Measurements from ENCODE around the gene NRBF2. TPM values are rescaled to one million over a fixed set of nuclear protein-coding genes. Genes with fewer than 3 reads are reported as not detected.

NRBF2 gene
- total and polyA plus RNA-seq, 9 donors: 4.8 to 21.4 (median 12.9) TPM

DNA sequence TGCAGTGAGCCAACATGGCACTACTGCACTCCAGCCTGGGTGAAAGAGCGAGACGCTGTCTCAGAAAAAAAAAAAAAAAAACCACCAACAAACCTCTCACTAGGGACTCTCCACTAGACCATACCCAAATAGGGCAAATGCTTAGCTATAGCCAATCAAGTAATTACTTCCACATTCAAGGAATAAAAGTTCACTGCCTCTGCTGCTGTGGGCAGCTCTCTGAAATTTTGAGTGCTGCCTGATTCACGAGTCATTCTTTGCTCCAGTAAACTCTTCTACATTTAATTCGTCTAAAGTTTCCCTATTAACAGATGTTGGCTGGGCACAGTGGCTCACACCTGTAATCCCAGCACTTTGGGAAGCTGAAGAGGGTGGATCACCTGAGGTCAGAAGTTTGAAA, 4.7 kb upstream of the NRBF2 start:
- Histone ChIP-seq H3K4me1 (ENCODE audit: insufficient read depth) (no peaks in the 10 kb centered on the region), H3K9me3 (no peaks in the 10 kb centered on the region), H3K4me3 (no peak overlapping the region), H3K27me3 (no peaks in the 10 kb centered on the region), H3K27ac (no peak overlapping the region), H3K36me3 (no peaks in the 10 kb centered on the region)
- DNase-seq: no peak
- intact Hi-C loops (cut with DNase I): no loop called here
- WGBS, 3 donors: 70 to 72% (median 71%) methylated on average over 4 of the region's 4 CpGs
- TF ChIP-seq EP300 (IDR thresholded peaks at IDR 0.05) (no peak), POLR2A (IDR thresholded peaks at IDR 0.05) (no peak)
- TF ChIP-seq, protein P1, sequence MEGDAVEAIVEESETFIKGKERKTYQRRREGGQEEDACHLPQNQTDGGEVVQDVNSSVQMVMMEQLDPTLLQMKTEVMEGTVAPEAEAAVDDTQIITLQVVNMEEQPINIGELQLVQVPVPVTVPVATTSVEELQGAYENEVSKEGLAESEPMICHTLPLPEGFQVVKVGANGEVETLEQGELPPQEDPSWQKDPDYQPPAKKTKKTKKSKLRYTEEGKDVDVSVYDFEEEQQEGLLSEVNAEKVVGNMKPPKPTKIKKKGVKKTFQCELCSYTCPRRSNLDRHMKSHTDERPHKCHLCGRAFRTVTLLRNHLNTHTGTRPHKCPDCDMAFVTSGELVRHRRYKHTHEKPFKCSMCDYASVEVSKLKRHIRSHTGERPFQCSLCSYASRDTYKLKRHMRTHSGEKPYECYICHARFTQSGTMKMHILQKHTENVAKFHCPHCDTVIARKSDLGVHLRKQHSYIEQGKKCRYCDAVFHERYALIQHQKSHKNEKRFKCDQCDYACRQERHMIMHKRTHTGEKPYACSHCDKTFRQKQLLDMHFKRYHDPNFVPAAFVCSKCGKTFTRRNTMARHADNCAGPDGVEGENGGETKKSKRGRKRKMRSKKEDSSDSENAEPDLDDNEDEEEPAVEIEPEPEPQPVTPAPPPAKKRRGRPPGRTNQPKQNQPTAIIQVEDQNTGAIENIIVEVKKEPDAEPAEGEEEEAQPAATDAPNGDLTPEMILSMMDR (IDR thresholded peaks at IDR 0.05): no peak

GRCh38 chr10:63129888-63130287, 3.2 kb upstream of the NRBF2 start:
- peaks cover 3% of the 10 kb centered on the region for H3K4me1 ChIP-seq (ENCODE audit: insufficient read depth)
- DNase-seq: no peak
- H3K9me3 ChIP-seq: no peaks in the 10 kb centered on the region
- intact Hi-C loops (cut with DNase I): loop anchor here in 1 of 4 donors (10.0 kb wide), 1 partner anchor 315 kb away; the partner anchor contains the start of gene EGR2
- H3K27me3 ChIP-seq: no peaks in the 10 kb centered on the region
- WGBS, 3 donors: 70 to 82% (median 79%) methylated on average over 6 of the region's 6 CpGs
- H3K27ac ChIP-seq: no peak overlapping the region
- H3K4me3 ChIP-seq: no peak overlapping the region
- no peaks in the 10 kb centered on the region for H3K36me3 ChIP-seq
- TF ChIP-seq EP300 (IDR thresholded peaks at IDR 0.05): no peak
- TF ChIP-seq POLR2A (IDR thresholded peaks at IDR 0.05): no peak
- TF ChIP-seq, protein P1 (IDR thresholded peaks at IDR 0.05): no peak

DNA sequence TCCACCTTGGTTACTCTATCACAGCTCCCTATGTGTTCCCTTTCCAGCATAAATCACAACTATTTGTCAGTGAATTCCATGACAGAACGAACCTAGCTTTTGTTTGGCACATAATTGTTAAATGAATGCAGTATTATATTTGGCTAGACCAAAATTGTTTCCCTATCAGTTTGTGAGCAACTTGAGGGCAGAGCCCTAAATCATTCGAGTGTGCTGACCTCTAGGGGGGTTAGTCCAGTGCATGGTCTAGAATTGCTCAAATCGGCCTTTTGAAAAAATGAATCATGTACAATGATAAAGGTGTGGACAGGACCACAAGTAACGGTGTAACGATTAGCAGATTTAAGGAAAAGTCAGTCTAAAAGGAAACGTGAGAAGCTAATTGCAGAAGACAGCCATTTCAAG, 475 bp upstream of the NRBF2 start:
- peaks cover 4% of the 10 kb centered on the region for H3K4me1 ChIP-seq (ENCODE audit: insufficient read depth)
- no peaks in the 10 kb centered on the region for H3K36me3 ChIP-seq
- intact Hi-C loops (cut with DNase I): loop anchor here in 1 of 4 donors (10.0 kb wide), 1 partner anchor 318 kb away; the partner anchor contains the start of gene EGR2
- peak overlapping the region; percentile 95 for H3K4me3 ChIP-seq
- 25 to 40% (median 30%) methylated on average over 6 of the region's 6 CpGs for WGBS, 3 donors
- DNase-seq: no peak
- no peaks in the 10 kb centered on the region for H3K9me3 ChIP-seq
- TF ChIP-seq EP300 (IDR thresholded peaks at IDR 0.05): no peak
- no peak for TF ChIP-seq POLR2A (IDR thresholded peaks at IDR 0.05)
- TF ChIP-seq, protein P1 (IDR thresholded peaks at IDR 0.05): no peak
- H3K27ac ChIP-seq: peak overlapping the region in 1 of 2 donors; percentile 54
- no peaks in the 10 kb centered on the region for H3K27me3 ChIP-seq

GRCh38 chr10:63133821-63134557, 861 bp downstream of the NRBF2 start:
- no peak for DNase-seq
- TF ChIP-seq POLR2A (IDR thresholded peaks at IDR 0.05): no peak
- TF ChIP-seq, protein P1 (IDR thresholded peaks at IDR 0.05): no peak
- no peak for TF ChIP-seq EP300 (IDR thresholded peaks at IDR 0.05)
- Histone ChIP-seq H3K4me3 (peak overlapping the region; percentile 95), H3K9me3 (no peaks in the 10 kb centered on the region), H3K4me1 (ENCODE audit: insufficient read depth) (peaks cover 4% of the 10 kb centered on the region), H3K27ac (peak overlapping the region; percentile 54 to 78), H3K36me3 (no peaks in the 10 kb centered on the region), H3K27me3 (no peaks in the 10 kb centered on the region)
- intact Hi-C loops (cut with DNase I): loop anchor here in 1 of 4 donors (10.0 kb wide), 1 partner anchor 319 kb away; the partner anchor contains the start of gene EGR2
- 12 to 13% (median 12%) methylated on average over 9 of the region's 9 CpGs for WGBS, 3 donors

Measured in ovary (tissue), 9 donors.